ENCODE measurements around the gene KRTAP10-6. TPM values are rescaled to one million over a fixed set of nuclear protein-coding genes. Genes with fewer than 3 reads are reported as not detected.
"Not testable (repeated sequence)": the region's sequence is repeated elsewhere in the genome, so short reads cannot be mapped to it uniquely, and the experiment has no call there.

KRTAP10-6 gene
- total RNA-seq, 1 donor from 2014 or later = not detected

DNA sequence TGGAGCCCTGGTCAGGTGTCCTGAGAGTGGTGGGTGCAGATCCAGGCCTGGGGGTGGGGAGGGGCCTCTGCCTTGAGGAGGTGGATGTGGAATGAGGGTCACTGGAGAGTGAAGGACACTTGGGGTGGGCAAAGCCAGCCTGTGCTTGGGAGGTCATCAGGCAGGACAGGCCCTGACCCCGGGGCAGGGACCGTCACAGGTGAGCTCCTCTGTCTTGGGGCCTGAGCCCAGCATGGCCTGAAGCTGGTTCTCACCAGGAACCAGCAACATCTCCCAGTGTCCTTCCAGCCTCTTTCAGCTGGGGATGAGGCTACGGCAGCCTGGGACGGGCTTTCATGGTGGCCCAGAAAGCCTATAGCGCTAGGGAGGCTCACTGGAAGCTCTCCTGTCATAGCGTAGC is 40.2 kb downstream of the KRTAP10-6 start:
- H3K27ac Mint-ChIP-seq = no peak overlapping the region
- peaks cover under 1% of the 10 kb centered on the region for H3K36me3 Mint-ChIP-seq
- H3K4me1 Mint-ChIP-seq (ENCODE audit: unreplicated experiment) = peaks cover 20% of the 10 kb centered on the region

DNA sequence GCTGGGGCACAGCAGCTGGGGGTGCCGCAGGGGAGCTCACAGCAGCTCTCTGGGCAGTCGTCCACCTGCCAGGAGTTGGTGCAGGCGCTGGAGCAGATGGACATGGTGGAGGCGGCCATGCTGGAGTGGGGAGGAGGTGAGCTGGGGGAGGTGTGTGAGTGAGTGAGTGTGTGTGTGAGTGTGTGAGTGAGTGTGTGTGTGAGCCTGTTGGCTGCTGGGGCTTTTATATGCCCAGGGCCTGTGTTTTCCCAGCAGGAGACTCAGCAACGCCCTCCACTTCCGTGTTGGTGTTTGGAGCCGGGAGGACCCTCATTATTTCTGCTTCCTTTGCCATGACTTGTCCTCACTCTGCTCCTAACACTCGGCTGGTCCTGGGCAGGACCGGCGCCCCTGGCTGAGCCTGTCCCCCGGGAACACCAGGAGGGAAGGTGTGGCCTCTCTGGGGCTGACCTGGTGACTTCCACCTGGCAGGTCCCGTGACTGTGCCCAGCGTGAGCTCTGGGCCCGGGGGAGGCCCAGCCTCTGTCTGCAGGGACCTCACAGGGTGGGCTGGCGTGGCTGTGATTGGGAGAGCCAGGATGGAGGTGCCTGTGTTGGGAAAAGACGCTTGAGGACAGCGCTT is 40.9 kb downstream of the KRTAP10-6 start, which contains the start of gene KRTAP10-2:
Gene KRTAP10-2 (minus strand): TSS at position 166 of the 622 bp plus-strand sequence. CDS start 47 bp downstream, at position 119.
- Mint-ChIP-seq H3K27me3 (no peaks in the 10 kb centered on the region), H3K36me3 (peaks cover 6% of the 10 kb centered on the region), H3K4me1 (ENCODE audit: unreplicated experiment) (peaks cover 20% of the 10 kb centered on the region), H3K4me3 (no peak within 1 kb of the TSS), H3K27ac (no peak within 1 kb of the TSS), H3K9me3 (peaks cover 9% of the 10 kb centered on the region)
- TF ChIP-seq, protein P1, sequence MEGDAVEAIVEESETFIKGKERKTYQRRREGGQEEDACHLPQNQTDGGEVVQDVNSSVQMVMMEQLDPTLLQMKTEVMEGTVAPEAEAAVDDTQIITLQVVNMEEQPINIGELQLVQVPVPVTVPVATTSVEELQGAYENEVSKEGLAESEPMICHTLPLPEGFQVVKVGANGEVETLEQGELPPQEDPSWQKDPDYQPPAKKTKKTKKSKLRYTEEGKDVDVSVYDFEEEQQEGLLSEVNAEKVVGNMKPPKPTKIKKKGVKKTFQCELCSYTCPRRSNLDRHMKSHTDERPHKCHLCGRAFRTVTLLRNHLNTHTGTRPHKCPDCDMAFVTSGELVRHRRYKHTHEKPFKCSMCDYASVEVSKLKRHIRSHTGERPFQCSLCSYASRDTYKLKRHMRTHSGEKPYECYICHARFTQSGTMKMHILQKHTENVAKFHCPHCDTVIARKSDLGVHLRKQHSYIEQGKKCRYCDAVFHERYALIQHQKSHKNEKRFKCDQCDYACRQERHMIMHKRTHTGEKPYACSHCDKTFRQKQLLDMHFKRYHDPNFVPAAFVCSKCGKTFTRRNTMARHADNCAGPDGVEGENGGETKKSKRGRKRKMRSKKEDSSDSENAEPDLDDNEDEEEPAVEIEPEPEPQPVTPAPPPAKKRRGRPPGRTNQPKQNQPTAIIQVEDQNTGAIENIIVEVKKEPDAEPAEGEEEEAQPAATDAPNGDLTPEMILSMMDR (conservative IDR thresholded peaks at IDR 0.05) = no peak
- DNase-seq (ENCODE audit: extremely low spot score, unreplicated experiment) = no peak

More for the DNA sequence above, 40.2 kb downstream of the KRTAP10-6 start:
- H3K27me3 Mint-ChIP-seq = no peaks in the 10 kb centered on the region
- TF ChIP-seq, protein P1 (conservative IDR thresholded peaks at IDR 0.05) = no peak
- H3K4me3 Mint-ChIP-seq = no peak overlapping the region
- peaks cover 2% of the 10 kb centered on the region for H3K9me3 Mint-ChIP-seq
- no peak for DNase-seq (ENCODE audit: extremely low spot score, unreplicated experiment)

DNA sequence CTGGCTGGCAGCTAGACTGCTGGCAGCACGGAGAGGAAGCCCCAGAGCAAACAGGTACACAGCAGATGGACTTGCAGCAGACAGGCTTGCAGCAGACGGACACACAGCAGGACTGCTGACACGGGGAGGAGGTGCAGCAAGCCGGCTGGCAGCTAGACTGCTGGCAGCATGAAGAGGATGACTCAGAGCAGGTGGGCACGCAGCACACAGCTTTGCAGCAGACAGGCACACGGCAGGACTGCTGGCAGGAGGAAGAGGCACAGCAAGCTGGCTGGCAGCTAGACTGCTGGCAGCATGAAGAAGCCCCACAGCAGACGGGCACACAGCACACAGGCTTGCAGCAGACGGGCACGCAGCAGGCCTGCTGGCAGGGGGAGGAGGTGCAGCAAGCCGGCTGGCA is 41.5 kb downstream of the KRTAP10-6 start:
- H3K27ac Mint-ChIP-seq = no peak overlapping the region
- H3K4me3 Mint-ChIP-seq = no peak overlapping the region
- H3K9me3 Mint-ChIP-seq = peaks cover 9% of the 10 kb centered on the region
- H3K4me1 Mint-ChIP-seq (ENCODE audit: unreplicated experiment) = peaks cover 20% of the 10 kb centered on the region
- peaks cover 6% of the 10 kb centered on the region for H3K36me3 Mint-ChIP-seq
- no peak for DNase-seq (ENCODE audit: extremely low spot score, unreplicated experiment)
- TF ChIP-seq, protein P1 (conservative IDR thresholded peaks at IDR 0.05) = no peak
- H3K27me3 Mint-ChIP-seq = no peaks in the 10 kb centered on the region

DNA sequence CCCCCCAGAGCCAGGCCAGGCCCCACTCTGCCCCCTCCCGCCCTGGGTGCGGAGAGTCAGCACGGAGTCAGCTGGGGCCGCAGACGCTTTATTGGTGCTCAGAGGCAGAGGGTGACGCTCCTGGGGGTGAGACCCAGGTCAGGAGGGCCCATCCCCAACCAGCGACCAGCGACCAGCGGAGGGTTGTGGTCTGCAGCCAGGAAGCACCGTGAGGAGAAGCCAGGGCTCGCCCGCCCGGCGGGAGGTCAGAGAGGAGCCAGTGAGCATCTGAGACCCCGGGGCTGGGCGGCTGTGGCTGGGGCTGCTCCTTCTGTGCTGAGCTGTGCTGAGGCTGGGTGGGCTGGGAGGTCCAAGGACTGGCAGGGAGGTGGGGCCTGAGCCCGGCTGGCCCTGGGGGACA is 42.0 kb downstream of the KRTAP10-6 start:
- not testable (repeated sequence) for H3K27ac Mint-ChIP-seq, H3K36me3 Mint-ChIP-seq, H3K9me3 Mint-ChIP-seq, H3K27me3 Mint-ChIP-seq, H3K4me3 Mint-ChIP-seq
- DNase-seq (ENCODE audit: extremely low spot score, unreplicated experiment) = peak; percentile 69
- H3K4me1 Mint-ChIP-seq (ENCODE audit: unreplicated experiment) = peaks cover 20% of the 10 kb centered on the region

DNA sequence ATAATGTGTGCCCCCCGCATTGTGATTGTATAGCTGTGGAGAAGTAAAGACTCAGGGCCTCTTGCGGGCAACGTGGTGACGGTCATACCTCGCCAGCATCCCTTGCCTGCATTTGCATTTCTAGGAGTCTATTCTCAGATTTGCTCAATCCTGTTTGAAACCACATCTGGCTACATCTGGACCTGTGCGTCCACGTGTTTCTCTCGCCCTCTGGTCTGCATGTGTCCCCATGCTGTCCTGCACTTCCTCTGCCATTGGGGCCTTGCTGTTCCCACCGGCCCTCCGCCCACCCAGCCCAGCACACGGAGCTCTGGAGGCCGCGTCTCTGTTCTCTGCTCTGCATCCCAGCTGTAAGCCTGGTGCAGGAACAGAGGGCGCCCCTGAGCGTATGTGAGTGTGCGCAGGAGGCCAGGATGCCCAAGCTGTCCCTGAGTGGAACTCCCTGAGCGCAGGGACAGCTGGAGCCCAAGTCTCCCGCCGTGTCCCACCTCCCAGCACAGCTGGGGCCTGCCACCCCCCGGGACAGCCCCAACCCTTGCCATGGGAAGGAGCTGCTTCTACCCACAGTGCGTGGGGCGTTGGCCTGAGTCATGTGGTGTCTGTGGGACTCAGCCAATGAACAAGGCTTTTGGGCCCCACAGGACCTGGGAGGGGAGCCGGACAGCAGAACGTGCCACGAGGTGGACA is 42.6 kb downstream of the KRTAP10-6 start:
- Mint-ChIP-seq H3K9me3 (peaks cover 9% of the 10 kb centered on the region), H3K36me3 (peaks cover 6% of the 10 kb centered on the region), H3K4me3 (no peak overlapping the region), H3K4me1 (ENCODE audit: unreplicated experiment) (peaks cover 20% of the 10 kb centered on the region), H3K27ac (peak overlapping the region; percentile 71), H3K27me3 (no peaks in the 10 kb centered on the region)
- DNase-seq (ENCODE audit: extremely low spot score, unreplicated experiment) = no peak
- TF ChIP-seq, protein P1 (conservative IDR thresholded peaks at IDR 0.05) = no peak

DNA sequence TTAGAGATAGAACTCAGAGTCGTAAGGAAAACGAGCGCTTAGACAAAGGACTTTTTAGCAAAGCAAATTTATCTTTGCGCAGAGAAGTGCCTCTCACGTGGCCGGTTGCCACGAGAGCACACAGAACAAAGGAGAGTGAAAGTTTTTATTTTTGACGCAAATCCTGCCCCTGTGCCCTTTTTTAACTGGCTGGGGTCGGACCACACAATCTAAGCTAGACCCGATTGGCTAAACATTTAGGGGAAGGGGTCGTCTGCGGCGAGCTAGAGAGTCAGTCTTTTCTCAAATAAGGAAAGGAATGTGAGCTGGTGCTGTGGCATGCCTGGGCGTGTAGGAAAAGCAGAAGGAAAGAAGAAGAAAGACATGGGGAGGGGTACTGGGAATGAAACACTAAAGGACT is 43.4 kb downstream of the KRTAP10-6 start:
- no peak for DNase-seq (ENCODE audit: extremely low spot score, unreplicated experiment)
- Mint-ChIP-seq H3K4me3 (peak overlapping the region; percentile 7), H3K4me1 (ENCODE audit: unreplicated experiment) (peaks cover 20% of the 10 kb centered on the region), H3K9me3 (peaks cover 9% of the 10 kb centered on the region), H3K27me3 (no peaks in the 10 kb centered on the region), H3K36me3 (peaks cover 6% of the 10 kb centered on the region), H3K27ac (peak overlapping the region; percentile 71)
- TF ChIP-seq, protein P1 (conservative IDR thresholded peaks at IDR 0.05) = no peak

Measured in type B pancreatic cell (in vitro differentiated cells).